Lower leg skin (tissue), 3 donors: ENCODE results near the gene HPS4.

Source experiments
- CTCF ChIP-seq, 3 donors: fragments of 450-650 bp; IDR thresholded peaks; one replicate each; pipeline ENCODE4 v1.5.1; 2016; ENCODE audit warnings: antibody characterized with exemption in 3 of 3, mild to moderate bottlenecking in 3 of 3, moderate library complexity in 2 of 3
- POLR2A ChIP-seq, 2 donors: fragments of 450-650 bp; IDR thresholded peaks; one replicate each; pipeline ENCODE4 v1.6.1; 2016 to 2017; ENCODE audit warnings: antibody characterized with exemption in 2 of 2, mild to moderate bottlenecking in 1 of 2, moderate library complexity in 1 of 2

GRCh38 chr22:26516503-26516902, 32.9 kb upstream of the HPS4 start:
- TF ChIP-seq CTCF (IDR thresholded peaks at IDR 0.05): no peak
- no peak for TF ChIP-seq POLR2A (IDR thresholded peaks at IDR 0.05)
